22Rv1 (cell line): ENCODE results near the gene UCK2.

Experiments
- H3K27ac ChIP-seq: fragments of 450-650 bp; 2 replicates; pipeline ENCODE4 v1.5.1; 2017
- CTCF ChIP-seq: fragments of 450-650 bp; IDR thresholded peaks from 2 replicates; pipeline ENCODE4 v1.5.1; 2017; ENCODE audit warnings: mild to moderate bottlenecking
- ZFX ChIP-seq: fragments of 450-650 bp; IDR thresholded peaks from 2 replicates; pipeline ENCODE4 v1.6.1; 2017; ENCODE audit warnings: antibody characterized with exemption, borderline replicate concordance

UCK2 gene

GRCh38 chr1:165958306-165958705, 130.9 kb downstream of the UCK2 start:
- TF ChIP-seq ZFX (no peak), CTCF (no peak)
- H3K27ac ChIP-seq = no peak overlapping the region

GRCh38 chr1:165960136-165960535, 132.7 kb downstream of the UCK2 start:
- H3K27ac ChIP-seq = no peak overlapping the region
- no peak for TF ChIP-seq CTCF
- no peak for TF ChIP-seq ZFX

- no peak overlapping the region for H3K27ac ChIP-seq
- TF ChIP-seq ZFX = no peak
- TF ChIP-seq CTCF = no peak
These were observed 133.5 kb downstream of the UCK2 start for GRCh38 chr1:165960881-165961280.
